ENCODE data around the gene NEUROD2.

The NEUROD2 gene

GRCh38 chr17:39602533-39603303, 5.0 kb downstream of the NEUROD2 start:
- H3K4me1 ChIP-seq (ENCODE audit: control insufficient read depth, insufficient read depth, low read length, poor library complexity, severe bottlenecking), result peaks cover 55% of the 10 kb centered on the region
- no peaks in the 10 kb centered on the region for H3K36me3 ChIP-seq (ENCODE audit: control insufficient read depth, insufficient read depth, low read length)
- H3K4me3 ChIP-seq (ENCODE audit: insufficient read depth, low read depth, low read length, poor library complexity, severe bottlenecking), result no peak overlapping the region
- DNase-seq, result no peak
- H3K27ac ChIP-seq (ENCODE audit: insufficient read depth, low read length, poor library complexity, severe bottlenecking), result no peak overlapping the region
- H3K27me3 ChIP-seq (replicated peaks; ENCODE audit: control insufficient read depth, insufficient read depth, low read length, poor library complexity, severe bottlenecking), result peaks cover 90% of the 10 kb centered on the region
- H3K9me3 ChIP-seq (ENCODE audit: control insufficient read depth, low read length), result no peaks in the 10 kb centered on the region

- Histone ChIP-seq H3K27ac (ENCODE audit: insufficient read depth, low read length, poor library complexity, severe bottlenecking) (no peak overlapping the region), H3K4me1 (ENCODE audit: control insufficient read depth, insufficient read depth, low read length, poor library complexity, severe bottlenecking) (peaks cover 50% of the 10 kb centered on the region), H3K9me3 (ENCODE audit: control insufficient read depth, low read length) (no peaks in the 10 kb centered on the region), H3K4me3 (ENCODE audit: insufficient read depth, low read depth, low read length, poor library complexity, severe bottlenecking) (no peak overlapping the region), H3K36me3 (ENCODE audit: control insufficient read depth, insufficient read depth, low read length) (no peaks in the 10 kb centered on the region), H3K27me3 (replicated peaks; ENCODE audit: control insufficient read depth, insufficient read depth, low read length, poor library complexity, severe bottlenecking) (peaks cover 88% of the 10 kb centered on the region)
- DNase-seq, result no peak
These were observed 5.8 kb downstream of the NEUROD2 start for GRCh38 chr17:39601758-39602532.

- Histone ChIP-seq H3K4me1 (ENCODE audit: control insufficient read depth, insufficient read depth, low read length, poor library complexity, severe bottlenecking) (peaks cover 41% of the 10 kb centered on the region), H3K9me3 (ENCODE audit: control insufficient read depth, low read length) (no peaks in the 10 kb centered on the region)
These were observed 6.6 kb downstream of the NEUROD2 start for GRCh38 chr17:39600997-39601597.

GRCh38 chr17:39600288-39600996, 7.3 kb downstream of the NEUROD2 start:
- Histone ChIP-seq H3K4me1 (ENCODE audit: control insufficient read depth, insufficient read depth, low read length, poor library complexity, severe bottlenecking) (peaks cover 35% of the 10 kb centered on the region), H3K9me3 (ENCODE audit: control insufficient read depth, low read length) (no peaks in the 10 kb centered on the region), H3K36me3 (ENCODE audit: control insufficient read depth, insufficient read depth, low read length) (no peaks in the 10 kb centered on the region), H3K27me3 (replicated peaks; ENCODE audit: control insufficient read depth, insufficient read depth, low read length, poor library complexity, severe bottlenecking) (peaks cover 84% of the 10 kb centered on the region), H3K4me3 (ENCODE audit: insufficient read depth, low read depth, low read length, poor library complexity, severe bottlenecking) (no peak overlapping the region), H3K27ac (ENCODE audit: insufficient read depth, low read length, poor library complexity, severe bottlenecking) (no peak overlapping the region)
- no peak for DNase-seq

More at GRCh38 chr17:39600997-39601597, 6.6 kb downstream of the NEUROD2 start:
- H3K36me3 ChIP-seq (ENCODE audit: control insufficient read depth, insufficient read depth, low read length), result no peaks in the 10 kb centered on the region
- DNase-seq, result no peak
- H3K4me3 ChIP-seq (ENCODE audit: insufficient read depth, low read depth, low read length, poor library complexity, severe bottlenecking), result no peak overlapping the region
- no peak overlapping the region for H3K27ac ChIP-seq (ENCODE audit: insufficient read depth, low read length, poor library complexity, severe bottlenecking)
- H3K27me3 ChIP-seq (replicated peaks; ENCODE audit: control insufficient read depth, insufficient read depth, low read length, poor library complexity, severe bottlenecking), result peaks cover 88% of the 10 kb centered on the region

GRCh38 chr17:39599665-39600231, 8.0 kb downstream of the NEUROD2 start:
- no peaks in the 10 kb centered on the region for H3K36me3 ChIP-seq (ENCODE audit: control insufficient read depth, insufficient read depth, low read length)
- no peak overlapping the region for H3K27ac ChIP-seq (ENCODE audit: insufficient read depth, low read length, poor library complexity, severe bottlenecking)
- peaks cover 28% of the 10 kb centered on the region for H3K4me1 ChIP-seq (ENCODE audit: control insufficient read depth, insufficient read depth, low read length, poor library complexity, severe bottlenecking)
- H3K9me3 ChIP-seq (ENCODE audit: control insufficient read depth, low read length), result no peaks in the 10 kb centered on the region
- DNase-seq, result no peak
- peaks cover 84% of the 10 kb centered on the region for H3K27me3 ChIP-seq (replicated peaks; ENCODE audit: control insufficient read depth, insufficient read depth, low read length, poor library complexity, severe bottlenecking)
- no peak overlapping the region for H3K4me3 ChIP-seq (ENCODE audit: insufficient read depth, low read depth, low read length, poor library complexity, severe bottlenecking)

DNA sequence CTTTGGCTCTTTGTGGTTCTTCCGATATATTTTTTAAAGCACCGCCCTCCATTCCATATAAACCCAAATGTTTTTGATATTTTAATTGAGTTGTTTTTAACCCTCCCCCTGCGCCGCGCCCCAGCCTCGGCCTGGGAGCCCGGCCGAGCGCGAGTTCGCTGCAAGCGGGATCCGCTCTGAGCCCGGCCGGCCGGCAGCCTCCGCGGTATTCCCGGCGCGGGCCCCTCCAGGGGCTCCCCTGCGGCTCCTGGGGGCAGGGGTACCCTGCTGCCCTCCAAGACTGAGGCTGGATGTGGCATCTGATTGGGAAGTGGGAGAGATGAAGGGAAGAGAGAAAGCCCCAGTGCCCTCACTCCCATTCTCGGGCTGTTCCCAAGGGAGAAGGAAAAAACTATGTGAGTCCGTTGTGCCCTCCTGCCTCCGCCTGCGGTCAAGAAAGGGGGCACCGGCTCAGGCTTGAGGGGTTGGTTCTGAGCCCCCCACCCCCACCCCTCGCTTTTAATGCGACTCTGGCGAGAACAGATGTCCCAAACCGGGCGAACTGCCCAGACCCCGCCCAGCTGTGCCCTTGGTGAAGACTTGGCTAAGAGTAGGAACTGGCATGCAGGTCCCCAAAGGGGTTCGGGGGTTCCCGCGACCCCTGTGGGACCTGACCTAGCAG, 8.6 kb downstream of the NEUROD2 start:
- Histone ChIP-seq H3K4me3 (ENCODE audit: insufficient read depth, low read depth, low read length, poor library complexity, severe bottlenecking) (no peak overlapping the region), H3K27me3 (replicated peaks; ENCODE audit: control insufficient read depth, insufficient read depth, low read length, poor library complexity, severe bottlenecking) (peaks cover 81% of the 10 kb centered on the region), H3K9me3 (ENCODE audit: control insufficient read depth, low read length) (no peaks in the 10 kb centered on the region)

DNA sequence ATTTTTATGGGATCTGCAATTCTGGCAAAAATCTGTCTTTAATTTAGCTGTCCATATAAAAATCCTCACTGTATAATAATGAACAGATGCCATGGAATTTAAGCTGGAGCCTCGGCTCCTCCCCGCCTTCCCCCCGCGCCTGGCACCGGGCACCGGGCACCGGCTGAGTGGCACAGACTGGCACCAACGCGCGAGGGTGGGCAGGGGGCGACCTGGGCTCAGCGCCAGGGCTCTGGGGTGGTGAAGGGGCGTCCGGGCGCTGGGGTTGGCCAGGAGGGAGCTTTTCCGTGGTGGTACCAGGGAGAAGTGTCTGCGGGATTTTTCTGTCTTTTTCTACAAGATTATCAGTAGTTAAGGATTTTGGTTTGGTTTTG, 9.1 kb downstream of the NEUROD2 start:
- Histone ChIP-seq H3K4me1 (ENCODE audit: control insufficient read depth, insufficient read depth, low read length, poor library complexity, severe bottlenecking) (peaks cover 17% of the 10 kb centered on the region), H3K9me3 (ENCODE audit: control insufficient read depth, low read length) (no peaks in the 10 kb centered on the region), H3K4me3 (ENCODE audit: insufficient read depth, low read depth, low read length, poor library complexity, severe bottlenecking) (no peak overlapping the region), H3K27ac (ENCODE audit: insufficient read depth, low read length, poor library complexity, severe bottlenecking) (no peak overlapping the region), H3K36me3 (ENCODE audit: control insufficient read depth, insufficient read depth, low read length) (no peaks in the 10 kb centered on the region), H3K27me3 (replicated peaks; ENCODE audit: control insufficient read depth, insufficient read depth, low read length, poor library complexity, severe bottlenecking) (peaks cover 76% of the 10 kb centered on the region)
- no peak for DNase-seq

More for the DNA sequence above, 8.6 kb downstream of the NEUROD2 start:
- no peak overlapping the region for H3K27ac ChIP-seq (ENCODE audit: insufficient read depth, low read length, poor library complexity, severe bottlenecking)
- no peak for DNase-seq
- peaks cover 22% of the 10 kb centered on the region for H3K4me1 ChIP-seq (ENCODE audit: control insufficient read depth, insufficient read depth, low read length, poor library complexity, severe bottlenecking)
- H3K36me3 ChIP-seq (ENCODE audit: control insufficient read depth, insufficient read depth, low read length), result no peaks in the 10 kb centered on the region

- Histone ChIP-seq H3K36me3 (ENCODE audit: control insufficient read depth, insufficient read depth, low read length) (no peaks in the 10 kb centered on the region), H3K27ac (ENCODE audit: insufficient read depth, low read length, poor library complexity, severe bottlenecking) (no peak overlapping the region), H3K4me1 (ENCODE audit: control insufficient read depth, insufficient read depth, low read length, poor library complexity, severe bottlenecking) (peaks cover 17% of the 10 kb centered on the region), H3K9me3 (ENCODE audit: control insufficient read depth, low read length) (no peaks in the 10 kb centered on the region), H3K4me3 (ENCODE audit: insufficient read depth, low read depth, low read length, poor library complexity, severe bottlenecking) (no peak overlapping the region), H3K27me3 (replicated peaks; ENCODE audit: control insufficient read depth, insufficient read depth, low read length, poor library complexity, severe bottlenecking) (peaks cover 76% of the 10 kb centered on the region)
- no peak for DNase-seq
These were observed 9.7 kb downstream of the NEUROD2 start for GRCh38 chr17:39598047-39598481.

- H3K27me3 ChIP-seq (replicated peaks; ENCODE audit: control insufficient read depth, insufficient read depth, low read length, poor library complexity, severe bottlenecking), result peaks cover 73% of the 10 kb centered on the region
- no peak for DNase-seq
- H3K9me3 ChIP-seq (ENCODE audit: control insufficient read depth, low read length), result no peaks in the 10 kb centered on the region
- peaks cover 17% of the 10 kb centered on the region for H3K4me1 ChIP-seq (ENCODE audit: control insufficient read depth, insufficient read depth, low read length, poor library complexity, severe bottlenecking)
- H3K4me3 ChIP-seq (ENCODE audit: insufficient read depth, low read depth, low read length, poor library complexity, severe bottlenecking), result no peak overlapping the region
- H3K36me3 ChIP-seq (ENCODE audit: control insufficient read depth, insufficient read depth, low read length), result no peaks in the 10 kb centered on the region
- H3K27ac ChIP-seq (ENCODE audit: insufficient read depth, low read length, poor library complexity, severe bottlenecking), result no peak overlapping the region
These were observed 10.2 kb downstream of the NEUROD2 start for GRCh38 chr17:39597372-39598046.

Data from effector memory CD4-positive, alpha-beta T cell (primary cell).